Measurements from ENCODE around the gene DHX29. TPM values are rescaled to one million over a fixed set of nuclear protein-coding genes. Genes with fewer than 3 reads are reported as not detected.

The DHX29 gene
- total and polyA plus RNA-seq, 4 donors = 8.6 to 43.8 (median 21.5) TPM

DNA sequence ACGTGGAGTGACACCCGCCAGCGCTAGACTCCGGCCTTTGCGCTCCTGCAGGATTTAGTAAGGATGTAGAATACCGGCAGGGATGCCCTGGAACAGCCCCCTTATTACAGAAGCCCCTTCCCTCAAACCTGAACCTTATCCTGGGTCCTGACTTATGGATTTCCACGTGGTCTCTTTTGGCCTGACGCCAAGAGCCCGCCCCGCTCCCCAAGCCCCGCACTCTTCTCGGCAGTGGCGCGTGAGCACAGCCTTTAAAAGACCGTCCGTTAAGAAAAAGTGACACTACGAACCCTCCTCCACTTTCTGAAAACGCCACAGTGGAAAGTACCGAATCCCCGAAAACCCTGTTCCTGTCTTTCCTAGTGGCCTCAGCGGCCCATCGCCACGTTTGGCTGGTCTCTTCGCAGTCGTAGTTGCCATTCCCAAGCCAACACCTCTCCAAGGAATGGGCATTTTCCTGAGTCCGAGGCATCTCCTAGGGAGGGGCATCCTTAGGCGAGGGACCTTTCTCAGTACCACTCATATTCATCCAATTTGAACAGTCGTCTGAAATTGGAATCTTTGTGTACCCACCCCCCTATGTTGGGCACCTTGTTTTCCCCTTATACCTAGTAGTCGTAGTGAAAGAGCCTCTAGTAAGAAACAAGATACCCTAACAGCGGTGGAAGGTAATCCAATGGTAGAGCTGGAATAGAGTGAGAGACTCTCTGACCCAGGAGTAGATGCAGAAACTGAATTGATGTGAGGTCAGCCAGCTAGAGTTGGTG lies 79.6 kb downstream of the DHX29 start:
- no peak for DNase-seq (ENCODE audit: low spot score)
- peaks cover 4 to 38% (median 14%) of the 10 kb centered on the region in 4 donors for H3K27me3 ChIP-seq (ENCODE audit: control insufficient read depth in 4 of 4, insufficient read depth in 4 of 4, low read length in 3 of 4)
- H3K4me3 ChIP-seq (ENCODE audit: low read depth in 1 of 3, low read length in 3 of 3) = peak overlapping the region in 2 of 3 donors; percentile 43 to 45
- peaks cover 9 to 36% (median 22%) of the 10 kb centered on the region in 4 donors for H3K4me1 ChIP-seq (ENCODE audit: control insufficient read depth in 4 of 4, insufficient read depth in 4 of 4, low read length in 3 of 4)
- TF ChIP-seq GABPA (IDR thresholded peaks at IDR 0.05 in 1 of 2, conservative IDR thresholded peaks at IDR 0.05 in 1 of 2) (no peak), FOXA1 (IDR thresholded peaks at IDR 0.05) (no peak), NR2F2 (IDR thresholded peaks at IDR 0.05) (no peak), RAD21 (IDR thresholded peaks at IDR 0.05) (no peak), YY1 (IDR thresholded peaks at IDR 0.05) (no peak), EGR1 (IDR thresholded peaks at IDR 0.05; ENCODE audit: low read depth in 2 of 2) (no peak), SP1 (IDR thresholded peaks at IDR 0.05) (no peak), TAF1 (conservative IDR thresholded peaks at IDR 0.05) (no peak)
- TF ChIP-seq, protein P1, sequence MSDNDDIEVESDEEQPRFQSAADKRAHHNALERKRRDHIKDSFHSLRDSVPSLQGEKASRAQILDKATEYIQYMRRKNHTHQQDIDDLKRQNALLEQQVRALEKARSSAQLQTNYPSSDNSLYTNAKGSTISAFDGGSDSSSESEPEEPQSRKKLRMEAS (IDR thresholded peaks at IDR 0.05) = no peak
- peaks cover 0 to 2% (median 0%) of the 10 kb centered on the region in 4 donors for H3K9me3 ChIP-seq (ENCODE audit: control insufficient read depth in 4 of 4, low read length in 3 of 4)
- no peak overlapping the region for H3K9ac ChIP-seq (ENCODE audit: low read depth in 1 of 2, low read length in 2 of 2)
- WGBS = 8% methylated on average over 30 of the region's 30 CpGs
- H3K27ac ChIP-seq (ENCODE audit: low read depth in 1 of 2, low read length in 2 of 2) = no peak overlapping the region
- H3K36me3 ChIP-seq (ENCODE audit: control insufficient read depth in 4 of 4, insufficient read depth in 3 of 4, low read depth in 1 of 4, low read length in 3 of 4) = no peaks in the 10 kb centered on the region

DNA sequence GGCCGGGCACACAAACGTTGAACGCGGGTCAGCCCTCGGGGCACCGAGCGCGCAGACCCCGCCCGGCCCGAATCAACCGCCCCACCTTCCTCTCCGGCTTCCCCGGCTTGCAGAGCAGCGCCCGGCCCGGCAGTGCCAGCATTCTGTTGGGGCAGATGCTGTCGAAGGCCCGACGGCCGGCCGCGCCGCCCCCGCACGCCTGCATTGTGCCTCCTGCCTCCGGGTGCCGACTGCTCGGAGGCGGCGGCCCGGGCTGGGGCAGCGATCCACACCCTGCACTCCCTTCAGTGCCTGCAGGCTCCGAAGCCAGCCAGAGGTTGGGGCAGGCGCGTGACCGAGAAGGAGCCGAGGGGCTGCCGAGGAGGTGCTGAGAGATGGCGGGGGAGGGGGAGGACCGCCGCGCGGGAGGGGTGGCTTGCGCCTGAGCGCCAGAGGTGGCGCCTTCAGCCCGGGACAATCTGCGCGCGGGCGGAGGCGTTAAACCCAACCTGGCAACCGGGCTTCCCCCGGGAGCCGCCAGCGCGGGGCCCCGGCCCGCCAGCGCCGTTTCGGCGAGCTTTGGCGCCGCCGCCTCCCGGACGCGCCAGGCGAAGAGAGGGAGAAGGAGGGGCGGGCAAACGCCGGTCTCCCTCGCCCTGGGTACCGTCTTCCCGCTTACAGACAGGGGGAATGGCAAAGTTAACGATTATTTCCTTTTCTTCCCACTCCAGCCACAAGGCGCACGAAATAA lies 80.4 kb downstream of the DHX29 start, which contains the start of gene MCIDAS:
Gene MCIDAS, minus strand, starts transcription at position 382 of the 730 bp plus-strand sequence. Its CDS starts 177 bp downstream, at position 205.
- H3K9me3 ChIP-seq (ENCODE audit: control insufficient read depth in 4 of 4, low read length in 3 of 4) = peaks cover 0 to 4% (median 1%) of the 10 kb centered on the region in 4 donors
- no peak within 1 kb of the TSS for H3K9ac ChIP-seq (ENCODE audit: low read depth in 1 of 2, low read length in 2 of 2)
- DNase-seq (ENCODE audit: low spot score) = no peak
- H3K36me3 ChIP-seq (ENCODE audit: control insufficient read depth in 4 of 4, insufficient read depth in 3 of 4, low read depth in 1 of 4, low read length in 3 of 4) = no peaks in the 10 kb centered on the region
- 2% methylated on average over 80 of the region's 80 CpGs for WGBS
- H3K4me1 ChIP-seq (ENCODE audit: control insufficient read depth in 4 of 4, insufficient read depth in 4 of 4, low read length in 3 of 4) = peaks cover 9 to 29% (median 15%) of the 10 kb centered on the region in 4 donors
- no peak within 1 kb of the TSS for H3K27ac ChIP-seq (ENCODE audit: low read depth in 1 of 2, low read length in 2 of 2)
- TF ChIP-seq HNF4G (IDR thresholded peaks at IDR 0.05) (no peak), YY1 (IDR thresholded peaks at IDR 0.05) (no peak), EGR1 (IDR thresholded peaks at IDR 0.05; ENCODE audit: low read depth in 2 of 2) (no peak), RAD21 (IDR thresholded peaks at IDR 0.05) (no peak), HNF4A (conservative IDR thresholded peaks at IDR 0.05) (no peak)
- TF ChIP-seq, protein P2, sequence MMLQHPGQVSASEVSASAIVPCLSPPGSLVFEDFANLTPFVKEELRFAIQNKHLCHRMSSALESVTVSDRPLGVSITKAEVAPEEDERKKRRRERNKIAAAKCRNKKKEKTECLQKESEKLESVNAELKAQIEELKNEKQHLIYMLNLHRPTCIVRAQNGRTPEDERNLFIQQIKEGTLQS (IDR thresholded peaks at IDR 0.05) = no peak
- H3K4me3 ChIP-seq (ENCODE audit: low read depth in 1 of 3, low read length in 3 of 3) = peak within 1 kb of the TSS in 2 of 3 donors; percentile 43 to 45
- peaks cover 4 to 38% (median 15%) of the 10 kb centered on the region in 4 donors for H3K27me3 ChIP-seq (ENCODE audit: control insufficient read depth in 4 of 4, insufficient read depth in 4 of 4, low read length in 3 of 4)

DNA sequence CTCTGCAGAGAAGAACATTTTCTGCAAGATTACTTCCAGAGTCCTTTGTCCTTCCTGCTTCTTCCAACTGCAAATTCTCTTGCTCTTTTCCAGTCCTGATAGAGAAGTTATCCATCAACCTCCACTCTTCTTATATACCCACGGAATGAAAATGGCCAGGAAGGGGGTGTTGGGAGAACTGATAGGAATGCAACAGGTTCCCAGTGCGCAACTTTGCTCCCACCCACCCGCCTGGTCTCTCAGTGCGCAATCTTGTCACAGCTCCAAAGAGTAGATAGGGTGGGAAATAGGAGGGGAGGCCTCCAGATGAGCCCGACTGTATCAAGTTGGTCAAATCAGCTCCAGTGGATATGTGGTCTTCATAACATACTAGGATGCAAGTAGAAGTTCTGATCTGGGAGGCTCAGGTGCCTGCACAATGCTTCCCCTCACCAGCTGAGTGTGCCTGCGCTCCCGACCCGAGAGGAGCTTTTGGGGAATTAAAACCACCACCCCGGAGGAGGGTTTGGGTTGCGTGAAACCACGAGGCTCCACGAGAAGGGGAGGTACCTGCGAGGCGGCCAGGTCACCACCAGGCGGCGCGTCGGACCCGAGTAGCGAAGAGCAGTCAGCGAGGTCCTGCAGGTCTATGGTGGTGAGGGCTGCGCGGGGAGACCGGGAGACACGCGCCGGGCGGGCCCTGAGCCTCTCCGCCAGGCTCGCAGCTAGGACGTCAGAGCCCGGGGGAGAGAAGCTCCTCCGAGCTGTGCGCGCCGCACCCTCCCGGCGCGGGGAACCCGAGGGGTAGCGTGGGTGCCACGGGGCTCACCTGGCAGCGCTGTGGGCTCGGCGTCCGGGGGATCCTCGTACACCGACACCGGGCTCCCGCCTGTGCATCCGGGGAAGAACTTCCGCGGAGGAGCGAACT lies 81.2 kb downstream of the DHX29 start:
- H3K27ac ChIP-seq (ENCODE audit: low read depth in 1 of 2, low read length in 2 of 2) = no peak overlapping the region
- H3K36me3 ChIP-seq (ENCODE audit: control insufficient read depth in 4 of 4, insufficient read depth in 3 of 4, low read depth in 1 of 4, low read length in 3 of 4) = no peaks in the 10 kb centered on the region
- peak; percentile 56 for DNase-seq (ENCODE audit: low spot score)
- H3K27me3 ChIP-seq (ENCODE audit: control insufficient read depth in 4 of 4, insufficient read depth in 4 of 4, low read length in 3 of 4) = peaks cover 2 to 38% (median 15%) of the 10 kb centered on the region in 4 donors
- peaks cover 0 to 7% (median 1%) of the 10 kb centered on the region in 4 donors for H3K9me3 ChIP-seq (ENCODE audit: control insufficient read depth in 4 of 4, low read length in 3 of 4)
- peak overlapping the region in 1 of 3 donors; percentile 43 for H3K4me3 ChIP-seq (ENCODE audit: low read depth in 1 of 3, low read length in 3 of 3)
- H3K4me1 ChIP-seq (ENCODE audit: control insufficient read depth in 4 of 4, insufficient read depth in 4 of 4, low read length in 3 of 4) = peaks cover 8 to 22% (median 10%) of the 10 kb centered on the region in 4 donors
- H3K9ac ChIP-seq (ENCODE audit: low read depth in 1 of 2, low read length in 2 of 2) = no peak overlapping the region
- TF ChIP-seq, protein P3, sequence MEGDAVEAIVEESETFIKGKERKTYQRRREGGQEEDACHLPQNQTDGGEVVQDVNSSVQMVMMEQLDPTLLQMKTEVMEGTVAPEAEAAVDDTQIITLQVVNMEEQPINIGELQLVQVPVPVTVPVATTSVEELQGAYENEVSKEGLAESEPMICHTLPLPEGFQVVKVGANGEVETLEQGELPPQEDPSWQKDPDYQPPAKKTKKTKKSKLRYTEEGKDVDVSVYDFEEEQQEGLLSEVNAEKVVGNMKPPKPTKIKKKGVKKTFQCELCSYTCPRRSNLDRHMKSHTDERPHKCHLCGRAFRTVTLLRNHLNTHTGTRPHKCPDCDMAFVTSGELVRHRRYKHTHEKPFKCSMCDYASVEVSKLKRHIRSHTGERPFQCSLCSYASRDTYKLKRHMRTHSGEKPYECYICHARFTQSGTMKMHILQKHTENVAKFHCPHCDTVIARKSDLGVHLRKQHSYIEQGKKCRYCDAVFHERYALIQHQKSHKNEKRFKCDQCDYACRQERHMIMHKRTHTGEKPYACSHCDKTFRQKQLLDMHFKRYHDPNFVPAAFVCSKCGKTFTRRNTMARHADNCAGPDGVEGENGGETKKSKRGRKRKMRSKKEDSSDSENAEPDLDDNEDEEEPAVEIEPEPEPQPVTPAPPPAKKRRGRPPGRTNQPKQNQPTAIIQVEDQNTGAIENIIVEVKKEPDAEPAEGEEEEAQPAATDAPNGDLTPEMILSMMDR (IDR thresholded peaks at IDR 0.05; ENCODE audit: low read depth, low read length, missing input control) = peak; percentile 26
- TF ChIP-seq EGR1 (IDR thresholded peaks at IDR 0.05; ENCODE audit: low read depth in 2 of 2) (no peak), RAD21 (IDR thresholded peaks at IDR 0.05) (peak in 1 of 2 donors; percentile 54)
- WGBS = 7% methylated on average over 54 of the region's 54 CpGs

Data from liver (tissue), 9 donors.